Measurements from ENCODE around the gene LTBP4. TPM values are rescaled to one million over a fixed set of nuclear protein-coding genes. Genes with fewer than 3 reads are reported as not detected.

LTBP4 gene
- total RNA-seq, 1 experiment from 2014 or later, result 7.3 TPM

DNA sequence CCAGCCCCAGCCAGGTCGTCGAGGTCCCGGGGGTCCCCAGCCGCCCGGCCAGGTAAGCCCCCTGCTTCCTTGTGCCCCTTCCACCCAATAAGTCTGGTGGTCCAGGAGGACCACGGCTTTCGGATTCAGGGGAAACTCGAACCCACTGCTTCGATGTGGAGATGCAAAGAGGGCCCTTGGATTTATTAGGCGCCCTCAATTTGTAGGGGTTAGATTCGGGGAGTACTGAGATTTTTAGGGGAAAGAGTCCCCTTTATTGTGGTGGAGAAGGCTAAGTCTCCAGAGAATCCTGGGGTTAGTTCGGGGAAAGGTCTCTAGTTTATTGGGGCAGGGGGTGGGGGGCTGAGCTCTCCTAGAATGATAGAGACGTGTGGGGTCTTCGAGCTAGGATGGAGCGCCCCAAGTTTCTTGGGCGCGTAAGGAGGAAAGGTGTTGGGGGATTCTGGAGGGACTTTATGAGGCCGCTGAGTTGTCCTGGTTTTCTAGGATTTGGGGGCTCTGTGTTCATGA is 3.8 kb upstream of the LTBP4 start:
- no peak for DNase-seq (ENCODE audit: low read depth)

DNA sequence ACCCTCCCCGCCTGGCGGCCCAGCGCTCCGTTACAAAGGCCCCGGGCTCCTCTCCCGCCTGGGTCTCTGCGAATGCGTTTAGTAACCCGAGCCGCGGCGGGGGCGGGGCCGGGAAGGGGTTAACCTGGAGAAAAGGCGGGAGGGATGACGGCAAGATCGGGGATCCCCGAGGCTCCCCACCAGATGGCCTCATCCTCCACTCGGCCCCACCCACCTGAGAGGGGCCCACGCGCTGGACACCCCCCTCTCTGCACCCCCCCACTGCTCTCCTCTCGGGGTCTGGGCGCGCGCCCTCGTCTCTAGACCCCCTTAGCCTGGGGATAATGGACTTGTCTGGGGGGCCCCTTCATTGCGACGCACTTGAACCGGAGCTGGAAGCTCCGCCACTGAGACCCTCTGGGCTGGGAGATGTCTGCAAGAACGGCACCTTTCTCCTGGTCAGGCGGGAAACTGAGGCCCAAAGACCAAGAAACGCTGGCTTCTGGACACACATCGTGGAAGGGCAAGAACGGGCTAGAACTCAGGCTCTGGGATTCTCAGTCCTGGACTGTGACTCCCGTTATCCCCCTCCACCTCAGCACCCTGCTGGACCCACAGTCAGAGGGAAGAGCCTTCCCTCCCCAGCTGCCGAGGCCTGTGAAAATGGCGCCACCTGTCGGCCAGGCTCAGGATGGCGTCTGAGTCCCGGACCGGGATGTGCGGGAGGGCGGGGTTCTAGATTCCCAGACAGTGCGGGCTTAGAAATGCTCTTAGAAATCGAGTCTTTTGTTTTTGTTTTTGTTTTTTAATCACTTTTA is 2.9 kb upstream of the LTBP4 start:
- peak; percentile 92 for DNase-seq (ENCODE audit: low read depth)

DNA sequence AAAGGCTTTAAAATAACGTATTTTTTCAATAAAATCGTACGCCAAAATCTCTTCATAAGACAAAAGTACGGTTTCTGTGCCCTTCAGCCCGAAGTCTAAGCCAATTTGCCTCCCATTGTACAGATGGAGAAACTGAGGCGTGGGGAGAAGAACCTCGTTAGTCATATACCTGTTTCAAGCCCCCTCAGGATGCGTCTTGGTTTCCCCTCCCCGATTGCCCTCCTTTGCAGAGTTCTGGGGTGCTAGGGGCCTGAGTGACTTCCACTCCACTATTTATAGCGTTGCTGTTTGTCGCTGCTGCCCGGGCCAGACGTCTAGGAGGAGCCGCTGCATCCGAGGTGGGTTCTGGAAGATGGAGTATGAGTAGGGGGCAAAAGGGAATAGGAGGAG is 2.3 kb upstream of the LTBP4 start:
- no peak for DNase-seq (ENCODE audit: low read depth)

DNA sequence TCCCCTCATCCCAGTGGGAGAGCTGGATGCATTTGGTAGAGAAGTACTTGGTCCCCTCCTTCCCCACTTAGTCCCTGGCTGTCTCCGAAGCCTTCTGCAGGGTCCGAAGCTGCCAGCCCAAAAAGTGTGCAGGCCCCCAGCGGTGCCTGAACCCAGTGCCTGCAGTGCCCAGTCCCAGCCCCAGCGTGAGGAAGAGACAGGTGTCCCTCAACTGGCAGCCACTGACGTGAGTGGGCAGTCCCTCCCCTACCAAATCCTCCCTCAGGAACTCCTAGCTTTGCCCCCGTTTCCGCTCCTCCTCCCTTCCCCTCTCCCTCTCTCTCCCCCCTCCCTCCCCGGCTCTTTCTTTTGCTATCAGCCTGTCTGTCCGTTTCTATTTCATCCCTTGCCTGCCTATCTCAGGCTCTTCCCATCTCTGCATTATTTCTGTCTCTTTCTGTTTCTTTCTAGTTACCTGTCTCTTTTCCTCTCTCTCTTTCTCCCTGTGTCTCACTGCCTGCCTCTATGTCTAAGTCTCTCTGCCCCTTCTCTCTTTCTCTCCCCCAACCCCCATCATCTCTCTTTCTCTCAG is 1.8 kb upstream of the LTBP4 start:
- DNase-seq (ENCODE audit: low read depth), result no peak

DNA sequence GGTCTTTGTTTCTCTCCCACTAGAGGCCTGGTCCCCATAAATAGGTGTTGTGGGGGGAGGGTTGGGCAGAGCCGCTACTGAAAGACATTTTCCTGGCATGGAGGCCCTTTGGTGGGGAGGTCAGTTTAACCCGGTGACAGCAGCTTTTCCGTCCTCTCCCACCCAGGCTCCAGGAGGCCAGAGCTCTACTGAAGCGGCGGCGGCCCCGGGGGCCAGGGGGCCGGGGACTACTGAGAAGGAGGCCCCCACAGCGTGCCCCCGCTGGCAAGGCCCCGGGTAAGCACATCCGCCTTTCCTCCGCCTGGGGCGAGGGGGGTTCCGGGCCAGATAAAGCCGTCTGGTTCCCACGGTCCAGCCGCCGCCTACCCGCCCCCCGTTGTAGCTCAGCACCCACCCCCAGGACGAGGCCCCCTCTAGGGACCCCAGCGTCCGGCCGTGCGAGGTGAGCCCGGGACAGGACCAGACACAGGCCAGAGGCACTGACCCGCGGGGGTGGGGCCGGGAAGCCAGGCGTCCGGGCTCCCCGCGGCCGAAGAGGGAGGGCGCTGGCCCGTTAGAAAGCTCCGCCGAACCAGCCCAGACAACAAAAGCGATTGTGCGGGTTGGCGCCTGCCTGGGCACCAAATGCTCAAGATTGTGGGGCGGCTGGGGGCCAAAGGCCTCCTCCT is 1.1 kb upstream of the LTBP4 start:
- DNase-seq (ENCODE audit: low read depth), result no peak

DNA sequence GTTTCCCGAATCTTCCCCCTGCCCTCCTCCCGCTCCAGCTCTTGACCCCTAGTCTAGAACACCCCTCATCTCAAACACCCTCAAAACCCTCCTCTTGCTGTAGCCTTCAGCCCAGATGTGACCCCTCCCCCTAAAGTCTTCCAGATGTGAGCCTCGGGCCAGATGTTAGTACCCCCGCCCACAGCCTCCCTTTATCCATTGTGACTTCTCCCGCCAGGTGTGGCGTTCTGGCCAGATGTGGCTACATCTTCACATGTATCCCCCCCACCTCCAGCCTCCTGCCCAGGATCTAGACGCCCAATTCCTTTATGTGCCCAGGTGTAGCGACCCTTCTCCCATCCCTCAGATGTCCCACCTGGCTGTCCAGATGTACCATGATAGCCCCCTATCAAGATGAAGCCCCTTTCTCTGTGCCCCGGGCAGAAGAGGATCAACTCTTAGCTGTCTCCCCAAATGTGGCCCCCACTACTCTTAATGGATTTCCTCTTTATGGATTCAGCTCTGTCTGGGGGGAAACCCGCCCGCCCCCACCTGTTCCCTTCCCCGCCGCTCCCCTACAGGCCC is 517 bp upstream of the LTBP4 start:
- no peak for DNase-seq (ENCODE audit: low read depth)

DNA sequence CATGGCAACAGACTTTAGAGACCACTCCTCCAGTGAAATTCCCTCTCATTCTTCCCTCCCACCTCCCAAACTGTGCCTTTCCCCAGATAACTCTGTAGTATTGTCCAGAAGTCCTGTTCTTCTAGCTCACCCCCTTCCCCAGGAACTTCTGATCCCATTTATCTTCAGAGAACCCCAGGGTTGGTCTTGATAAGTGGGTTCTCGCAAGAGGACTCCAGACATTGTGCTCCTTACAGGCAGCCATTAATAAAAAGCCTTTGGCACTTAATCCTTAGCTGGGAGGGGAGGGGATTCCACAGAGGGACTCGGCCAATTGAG is 1.9 kb downstream of the LTBP4 start:
- no peak for DNase-seq (ENCODE audit: low read depth)

DNA sequence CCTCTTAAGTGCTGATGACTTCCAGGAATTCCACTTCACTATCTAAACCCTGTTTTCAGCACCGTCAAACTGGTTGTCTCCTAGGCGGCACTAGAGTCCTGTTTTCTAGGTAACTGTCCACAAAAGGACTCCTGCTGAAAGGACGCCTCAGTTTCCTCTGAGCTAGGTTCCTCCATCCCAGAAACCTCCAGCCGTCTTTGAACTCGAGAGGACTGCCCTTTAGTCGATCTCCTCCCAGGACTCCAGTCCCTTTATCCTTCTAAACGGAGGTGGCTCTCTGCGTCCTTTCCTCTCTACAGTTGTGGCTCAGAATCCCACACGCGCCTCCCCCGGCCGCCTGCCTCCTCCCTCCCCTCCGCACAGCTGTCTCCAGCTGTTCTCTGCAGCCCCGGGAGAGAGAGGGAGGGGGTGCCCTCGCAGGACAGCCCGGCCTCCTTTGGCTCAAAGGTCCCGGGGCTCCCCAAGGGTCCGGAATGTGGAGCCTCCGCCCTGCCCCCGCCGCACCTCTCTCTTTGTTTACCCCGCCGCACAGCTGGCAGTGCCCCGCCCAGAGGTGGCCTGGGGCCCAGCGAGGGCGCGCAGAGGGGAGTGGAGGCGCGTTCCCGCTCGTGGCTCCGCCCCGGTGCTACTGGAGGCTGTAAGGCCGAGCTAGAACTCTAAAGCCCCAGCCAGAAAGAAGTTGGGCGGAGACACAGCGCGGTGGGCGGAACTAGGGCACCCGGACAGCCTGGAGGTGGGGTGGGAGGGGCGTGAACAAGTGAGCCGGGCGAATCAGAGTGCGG is 2.4 kb downstream of the LTBP4 start:
- peak; percentile 91 for DNase-seq (ENCODE audit: low read depth)

DNA sequence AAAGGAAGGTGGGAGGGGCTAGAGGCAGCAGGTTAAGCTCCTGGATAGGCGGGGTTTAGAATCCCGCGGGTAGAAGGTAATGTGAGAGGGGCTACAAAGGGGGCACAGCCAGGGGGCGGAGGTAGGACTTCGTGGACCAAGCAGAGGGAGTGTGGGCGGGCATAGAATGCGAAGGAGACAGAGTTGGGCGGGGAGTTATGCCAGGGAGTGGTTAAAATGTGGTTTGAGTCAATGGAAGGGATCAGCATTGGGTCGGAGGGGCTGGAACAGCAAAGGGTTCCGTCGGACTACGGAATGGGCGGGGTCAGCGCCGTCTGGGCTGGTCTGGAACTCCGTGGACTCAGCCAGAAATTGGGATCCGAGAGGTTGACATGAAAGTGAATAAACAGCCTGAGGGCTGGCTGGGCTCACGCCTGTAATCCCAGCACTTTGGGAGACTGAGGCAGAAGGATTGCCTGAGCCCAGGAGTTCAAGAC is 3.0 kb downstream of the LTBP4 start:
- no peak for DNase-seq (ENCODE audit: low read depth)

DNA sequence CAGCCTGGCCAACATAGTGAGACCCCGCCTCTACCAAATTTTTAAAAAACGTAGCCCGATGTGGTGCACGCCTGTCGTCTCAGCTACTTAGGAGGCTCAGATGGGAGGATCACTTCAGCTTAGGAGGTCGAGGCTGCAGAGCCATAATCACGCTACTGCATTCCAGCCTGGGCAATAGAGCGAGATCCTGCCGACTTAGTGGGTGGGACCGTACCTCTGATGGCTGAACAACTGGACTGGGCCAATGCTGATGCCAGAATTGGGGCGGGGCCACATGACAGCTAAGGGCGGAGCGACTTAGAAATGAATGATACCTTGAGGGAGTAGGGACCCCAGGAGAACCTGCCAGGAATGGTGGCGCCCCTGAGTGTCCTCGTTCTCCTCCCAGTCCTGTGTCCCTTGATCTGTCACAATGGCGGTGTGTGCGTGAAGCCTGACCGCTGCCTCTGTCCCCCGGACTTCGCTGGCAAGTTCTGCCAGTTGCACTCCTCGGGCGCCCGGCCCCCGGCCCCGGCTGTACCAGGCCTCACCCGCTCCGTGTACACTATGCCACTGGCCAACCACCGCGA is 3.6 kb downstream of the LTBP4 start:
- no peak for DNase-seq (ENCODE audit: low read depth)

DNA sequence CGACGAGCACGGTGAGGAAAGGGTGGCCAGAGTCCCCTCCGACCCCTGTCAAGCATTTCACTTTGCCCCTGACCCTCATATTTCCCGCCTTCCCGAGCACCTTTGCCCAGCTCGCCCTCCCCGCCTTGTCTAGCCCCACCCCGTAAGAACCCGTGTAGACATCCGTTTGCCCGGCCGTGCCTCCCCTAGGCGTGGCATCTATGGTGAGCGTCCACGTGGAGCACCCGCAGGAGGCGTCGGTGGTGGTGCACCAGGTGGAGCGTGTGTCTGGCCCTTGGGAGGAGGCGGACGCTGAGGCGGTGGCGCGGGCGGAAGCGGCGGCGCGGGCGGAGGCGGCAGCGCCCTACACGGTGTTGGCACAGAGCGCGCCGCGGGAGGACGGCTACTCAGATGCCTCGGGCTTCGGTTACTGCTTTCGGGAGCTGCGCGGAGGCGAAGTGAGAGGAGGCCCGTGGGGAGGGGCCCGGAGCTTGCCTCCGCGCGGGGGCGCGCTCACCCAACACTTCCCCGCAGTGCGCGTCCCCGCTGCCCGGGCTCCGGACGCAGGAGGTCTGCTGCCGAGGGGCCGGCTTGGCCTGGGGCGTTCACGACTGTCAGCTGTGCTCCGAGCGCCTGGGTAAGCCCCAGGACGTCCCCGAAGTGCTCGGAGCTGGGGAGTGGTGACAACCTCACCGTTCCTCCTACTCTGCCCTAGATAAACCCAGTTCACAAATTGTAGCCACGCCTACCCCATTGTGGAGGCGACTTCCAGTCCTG is 4.2 kb downstream of the LTBP4 start:
- DNase-seq (ENCODE audit: low read depth), result peak; percentile 71

DNA sequence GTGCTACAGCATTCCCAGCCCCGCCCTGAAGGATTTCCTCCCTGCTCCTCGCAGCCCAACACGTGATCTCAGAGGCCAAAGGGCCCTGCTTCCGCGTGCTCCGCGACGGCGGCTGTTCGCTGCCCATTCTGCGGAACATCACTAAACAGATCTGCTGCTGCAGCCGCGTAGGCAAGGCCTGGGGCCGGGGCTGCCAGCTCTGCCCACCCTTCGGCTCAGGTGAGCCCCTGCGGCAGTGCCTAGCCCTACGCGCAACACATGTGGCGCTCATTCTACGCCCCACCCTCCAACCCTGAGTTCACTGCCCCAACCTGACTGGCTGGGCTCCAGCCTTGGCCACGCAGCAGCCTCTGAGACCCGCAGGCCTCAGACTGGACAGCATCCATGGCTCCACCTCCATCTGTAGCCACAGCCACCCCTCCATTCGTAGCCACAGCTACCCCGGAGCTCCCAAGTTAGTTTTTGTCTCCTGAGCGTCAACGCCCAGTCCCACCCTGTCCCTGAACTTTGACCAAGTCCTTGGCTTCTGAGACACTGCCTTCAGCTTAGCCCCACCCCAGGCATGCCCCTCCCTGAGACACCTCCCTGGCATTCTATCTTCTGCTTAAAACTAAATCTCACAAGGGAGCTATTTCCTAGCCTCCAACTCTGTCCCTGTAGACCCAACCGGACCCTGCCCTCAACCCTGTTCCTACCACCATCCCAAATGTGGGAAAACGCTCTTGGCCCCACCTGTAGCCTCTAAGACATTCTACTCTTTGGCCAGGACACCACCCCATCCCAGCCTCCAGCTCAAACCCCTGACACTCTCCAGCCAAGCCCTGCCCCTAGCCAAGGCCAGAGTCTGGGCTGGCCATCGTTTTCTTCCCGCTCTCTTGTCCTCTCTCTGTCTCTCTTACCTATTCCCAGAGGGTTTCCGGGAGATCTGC is 6.4 kb downstream of the LTBP4 start:
- DNase-seq (ENCODE audit: low read depth), result no peak

DNA sequence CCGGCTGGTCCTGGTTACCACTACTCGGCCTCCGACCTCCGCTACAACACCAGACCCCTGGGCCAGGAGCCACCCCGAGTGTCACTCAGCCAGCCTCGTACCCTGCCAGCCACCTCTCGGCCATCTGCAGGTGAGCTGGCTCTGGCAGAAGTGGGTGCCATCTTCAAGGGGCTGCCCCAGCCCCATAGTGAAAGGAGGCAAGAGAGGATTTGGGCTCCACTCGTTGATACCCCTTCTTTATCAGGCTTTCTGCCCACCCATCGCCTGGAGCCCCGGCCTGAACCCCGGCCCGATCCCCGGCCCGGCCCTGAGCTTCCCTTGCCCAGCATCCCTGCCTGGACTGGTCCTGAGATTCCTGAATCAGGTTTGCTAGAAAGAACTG is 7.1 kb downstream of the LTBP4 start:
- DNase-seq (ENCODE audit: low read depth), result no peak

DNA sequence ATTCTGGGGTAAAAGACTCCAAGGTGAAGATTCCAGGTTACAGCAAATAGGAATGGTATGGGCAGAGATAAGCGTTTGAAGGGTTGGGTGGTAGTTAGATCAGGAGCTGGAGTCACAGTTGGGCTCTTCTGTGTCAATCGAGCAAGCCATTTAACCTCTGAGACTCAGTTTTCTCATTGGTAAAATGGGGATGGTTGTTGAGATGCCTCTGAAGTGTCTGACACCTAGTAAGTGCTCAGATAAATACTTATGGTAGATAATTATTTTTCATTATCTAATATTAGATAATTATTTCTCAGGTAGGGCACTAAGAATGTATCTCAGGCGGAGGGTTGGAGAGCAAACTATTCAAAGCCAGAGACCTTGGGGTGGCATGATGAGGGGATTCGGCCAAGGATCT is 7.8 kb downstream of the LTBP4 start:
- DNase-seq (ENCODE audit: low read depth), result no peak

DNA sequence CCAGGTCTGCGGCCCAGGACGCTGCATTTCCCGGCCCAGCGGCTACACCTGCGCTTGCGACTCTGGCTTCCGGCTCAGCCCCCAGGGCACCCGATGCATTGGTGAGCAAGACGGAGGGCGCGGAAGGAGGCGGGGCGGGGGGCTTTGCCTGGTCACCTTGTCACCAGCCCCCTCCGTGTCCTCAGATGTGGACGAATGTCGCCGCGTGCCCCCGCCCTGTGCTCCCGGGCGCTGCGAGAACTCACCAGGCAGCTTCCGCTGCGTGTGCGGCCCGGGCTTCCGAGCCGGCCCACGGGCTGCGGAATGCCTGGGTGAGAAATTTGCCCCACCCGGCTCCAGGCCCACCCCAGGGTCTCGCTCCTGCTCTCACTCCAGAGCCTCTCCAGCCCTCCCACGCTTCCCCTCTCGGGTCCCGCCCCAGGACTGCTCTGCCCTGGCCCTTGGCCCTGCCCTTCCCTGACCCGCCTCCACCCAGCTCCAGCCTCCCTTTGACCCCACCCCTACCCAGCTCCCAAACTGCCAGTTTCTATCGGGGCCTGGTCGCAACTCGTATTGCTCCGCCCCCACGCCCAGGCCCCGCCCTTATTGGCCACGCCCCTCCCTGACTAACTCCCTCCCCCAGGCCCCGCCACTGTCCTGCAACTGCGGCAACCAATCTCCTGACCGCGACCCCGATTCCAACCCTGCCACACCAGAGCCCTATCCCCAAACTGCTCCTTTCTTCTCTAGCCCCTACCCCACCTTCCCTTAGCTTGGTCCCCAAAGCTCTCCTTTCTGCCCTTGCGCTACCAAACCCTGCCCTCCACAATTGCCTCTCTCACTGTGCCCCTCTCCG is 8.6 kb downstream of the LTBP4 start:
- peak; percentile 75 for DNase-seq (ENCODE audit: low read depth)

DNA sequence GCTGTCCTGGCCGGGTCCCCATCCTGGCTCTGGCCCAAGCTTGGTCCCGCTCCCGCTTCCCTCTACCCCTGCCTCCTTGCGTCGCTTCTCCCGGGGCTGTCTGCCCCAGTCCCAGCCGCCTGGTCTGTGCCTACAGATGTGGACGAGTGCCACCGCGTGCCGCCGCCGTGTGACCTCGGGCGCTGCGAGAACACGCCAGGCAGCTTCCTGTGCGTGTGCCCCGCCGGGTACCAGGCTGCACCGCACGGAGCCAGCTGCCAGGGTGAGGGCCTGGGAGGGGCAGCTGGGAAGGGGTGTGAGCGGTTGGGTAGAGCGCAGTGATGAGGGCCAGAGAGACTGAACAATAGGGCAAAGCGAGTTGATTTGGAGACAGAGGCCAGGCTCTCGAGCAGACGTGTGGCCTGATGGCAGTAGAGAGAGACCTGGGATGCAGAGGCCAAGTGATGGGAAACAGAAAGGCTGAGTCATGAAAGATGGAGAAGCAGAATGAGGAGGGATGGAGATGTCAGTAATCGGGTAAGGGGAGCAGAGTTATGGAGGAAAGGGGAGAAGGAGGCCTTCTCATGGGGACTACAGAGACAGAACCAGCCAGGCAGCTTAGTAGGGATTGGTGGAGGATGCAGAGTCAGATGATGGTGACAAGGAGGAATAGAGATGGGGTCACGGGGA is 9.4 kb downstream of the LTBP4 start:
- DNase-seq (ENCODE audit: low read depth), result no peak

DNA sequence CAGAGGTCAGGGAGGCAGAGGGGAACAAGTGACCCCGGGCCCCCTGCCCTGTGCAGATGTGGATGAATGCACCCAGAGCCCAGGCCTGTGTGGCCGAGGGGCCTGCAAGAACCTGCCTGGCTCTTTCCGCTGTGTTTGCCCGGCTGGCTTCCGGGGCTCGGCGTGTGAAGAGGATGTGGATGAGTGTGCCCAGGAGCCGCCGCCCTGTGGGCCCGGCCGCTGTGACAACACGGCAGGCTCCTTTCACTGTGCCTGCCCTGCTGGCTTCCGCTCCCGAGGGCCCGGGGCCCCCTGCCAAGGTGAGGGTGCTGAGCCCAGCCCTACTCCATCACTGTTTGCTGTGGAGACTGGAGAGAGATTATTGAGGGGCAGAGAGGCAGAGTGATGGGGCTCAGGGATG is 9.9 kb downstream of the LTBP4 start:
- no peak for DNase-seq (ENCODE audit: low read depth)

Measured in M059J (cell line).